Erythroblast (primary cell): ENCODE results near the gene F8.

Experiments
- GATA1 ChIP-seq: IDR thresholded peaks from 2 replicates; pipeline ENCODE4 v1.6.1; 2011; ENCODE audit warnings: low read depth, mild to moderate bottlenecking, control low read depth, low read length, moderate library complexity
- POLR2A ChIP-seq: IDR thresholded peaks from 2 replicates; pipeline ENCODE4 v1.6.1; 2011; ENCODE audit warnings: mild to moderate bottlenecking, low read length

GRCh38 chrX:154829134-154829533, 193.4 kb downstream of the F8 start:
- TF ChIP-seq POLR2A (no peak), GATA1 (no peak)
